ENCODE results near the gene CCL20.

Gene CCL20

DNA sequence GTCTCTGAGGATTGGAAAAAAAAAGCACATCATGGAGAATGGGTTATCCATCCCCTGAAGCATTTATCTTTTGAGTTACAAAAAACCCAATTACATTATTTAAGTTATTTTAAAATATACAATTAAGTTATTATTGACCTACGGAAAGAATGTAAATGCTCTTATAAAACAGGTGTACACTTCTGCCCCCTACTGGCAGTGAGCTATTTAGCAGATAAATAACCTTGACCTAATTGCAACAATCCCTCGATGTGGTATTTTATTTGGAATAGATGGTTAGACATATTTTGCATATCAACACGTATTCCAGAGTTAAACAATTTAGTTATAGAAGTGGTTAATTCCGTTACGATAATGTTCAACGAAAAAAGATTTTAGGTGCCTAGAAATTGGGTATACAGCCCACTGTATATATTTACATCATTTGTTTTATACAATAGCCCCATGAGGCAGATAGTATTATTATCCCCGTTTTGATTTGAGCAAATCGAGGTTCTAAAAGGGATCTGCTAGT, 48.6 kb downstream of the CCL20 start:
- Histone ChIP-seq H3K27ac (ENCODE audit: low read depth, low read length) (no peak overlapping the region), H3K79me2 (ENCODE audit: control insufficient read depth, low read length) (no peaks in the 10 kb centered on the region), H3F3A (ENCODE audit: control insufficient read depth, insufficient read depth) (no peaks in the 10 kb centered on the region), H3K4me3 (ENCODE audit: low read length) (no peak overlapping the region), H3K4me1 (ENCODE audit: control insufficient read depth, low read length) (no peaks in the 10 kb centered on the region), H3K4me2 (ENCODE audit: low read length) (no peak overlapping the region), H4K20me1 (ENCODE audit: control insufficient read depth, insufficient read depth, low read depth, low read length) (no peaks in the 10 kb centered on the region), H3K9me3 (ENCODE audit: control insufficient read depth, insufficient read depth, low read length) (no peaks in the 10 kb centered on the region), H3K9me2 (replicated peaks; ENCODE audit: control insufficient read depth, low read length) (no peaks in the 10 kb centered on the region), H3K27me3 (ENCODE audit: control insufficient read depth, low read length) (no peaks in the 10 kb centered on the region; the same call in 1 of the 2 replicates), H3K36me3 (ENCODE audit: control insufficient read depth, low read length) (no peaks in the 10 kb centered on the region)
- TF ChIP-seq, protein P1, sequence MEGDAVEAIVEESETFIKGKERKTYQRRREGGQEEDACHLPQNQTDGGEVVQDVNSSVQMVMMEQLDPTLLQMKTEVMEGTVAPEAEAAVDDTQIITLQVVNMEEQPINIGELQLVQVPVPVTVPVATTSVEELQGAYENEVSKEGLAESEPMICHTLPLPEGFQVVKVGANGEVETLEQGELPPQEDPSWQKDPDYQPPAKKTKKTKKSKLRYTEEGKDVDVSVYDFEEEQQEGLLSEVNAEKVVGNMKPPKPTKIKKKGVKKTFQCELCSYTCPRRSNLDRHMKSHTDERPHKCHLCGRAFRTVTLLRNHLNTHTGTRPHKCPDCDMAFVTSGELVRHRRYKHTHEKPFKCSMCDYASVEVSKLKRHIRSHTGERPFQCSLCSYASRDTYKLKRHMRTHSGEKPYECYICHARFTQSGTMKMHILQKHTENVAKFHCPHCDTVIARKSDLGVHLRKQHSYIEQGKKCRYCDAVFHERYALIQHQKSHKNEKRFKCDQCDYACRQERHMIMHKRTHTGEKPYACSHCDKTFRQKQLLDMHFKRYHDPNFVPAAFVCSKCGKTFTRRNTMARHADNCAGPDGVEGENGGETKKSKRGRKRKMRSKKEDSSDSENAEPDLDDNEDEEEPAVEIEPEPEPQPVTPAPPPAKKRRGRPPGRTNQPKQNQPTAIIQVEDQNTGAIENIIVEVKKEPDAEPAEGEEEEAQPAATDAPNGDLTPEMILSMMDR (IDR thresholded peaks at IDR 0.05; ENCODE audit: low read depth, low read length, poor library complexity, severe bottlenecking): peak; percentile 53
- no peak for TF ChIP-seq EZH2phosphoT487 (IDR thresholded peaks at IDR 0.05; ENCODE audit: borderline replicate concordance, low read length)

DNA sequence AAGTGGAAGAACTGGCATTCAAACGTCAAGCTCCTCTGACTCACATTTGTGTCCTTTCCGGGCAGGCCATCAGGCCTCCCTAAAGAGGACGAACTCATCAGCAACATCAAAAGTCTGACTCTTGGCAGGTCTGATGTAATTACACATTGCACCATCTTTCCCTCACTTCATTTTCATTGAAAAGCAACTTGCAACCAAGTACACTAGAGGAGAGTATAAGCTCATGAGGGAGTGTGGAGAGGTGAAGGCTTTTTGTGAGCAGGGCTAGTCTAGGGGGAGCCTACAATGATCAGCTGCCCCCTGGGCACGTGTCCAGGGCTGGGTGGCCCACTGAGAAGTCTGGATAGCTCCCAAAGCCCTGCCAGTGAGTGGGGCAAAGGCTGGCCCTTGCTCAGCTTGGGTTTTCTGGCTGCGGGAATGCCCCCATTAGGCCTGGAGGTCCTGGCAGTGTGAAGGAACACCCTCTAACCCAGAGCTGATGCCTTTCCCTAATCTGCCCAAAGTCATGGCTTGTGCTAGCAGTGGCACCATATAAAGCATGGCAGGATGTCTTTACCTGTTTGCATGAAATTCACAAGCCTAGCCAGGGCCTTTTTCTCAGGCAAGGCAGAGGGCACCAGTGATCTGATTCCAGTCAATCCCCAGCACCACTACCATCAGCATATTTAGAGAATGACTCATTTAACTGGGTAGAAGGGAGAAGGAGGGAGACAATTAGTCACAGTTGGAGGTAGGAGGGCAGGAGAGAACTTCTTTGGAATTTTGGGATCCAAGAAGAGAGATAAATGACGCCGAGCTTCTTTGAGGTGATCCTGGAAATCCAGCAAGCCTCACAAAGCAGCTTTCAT, 49.3 kb downstream of the CCL20 start:
- no peak overlapping the region for H3K4me2 ChIP-seq (ENCODE audit: low read length)
- H3K36me3 ChIP-seq (ENCODE audit: control insufficient read depth, low read length): no peaks in the 10 kb centered on the region
- H3K9me2 ChIP-seq (replicated peaks; ENCODE audit: control insufficient read depth, low read length): no peaks in the 10 kb centered on the region
- TF ChIP-seq EZH2phosphoT487 (IDR thresholded peaks at IDR 0.05; ENCODE audit: borderline replicate concordance, low read length): no peak
- TF ChIP-seq, protein P1 (IDR thresholded peaks at IDR 0.05; ENCODE audit: low read depth, low read length, poor library complexity, severe bottlenecking): no peak
- H3K9me3 ChIP-seq (ENCODE audit: control insufficient read depth, insufficient read depth, low read length): no peaks in the 10 kb centered on the region
- no peak overlapping the region for H3K4me3 ChIP-seq (ENCODE audit: low read length)
- H3K4me1 ChIP-seq (ENCODE audit: control insufficient read depth, low read length): no peaks in the 10 kb centered on the region
- H3K79me2 ChIP-seq (ENCODE audit: control insufficient read depth, low read length): no peaks in the 10 kb centered on the region
- H3F3A ChIP-seq (ENCODE audit: control insufficient read depth, insufficient read depth): no peaks in the 10 kb centered on the region
- H4K20me1 ChIP-seq (ENCODE audit: control insufficient read depth, insufficient read depth, low read depth, low read length): no peaks in the 10 kb centered on the region
- no peaks in the 10 kb centered on the region; the same call in 1 of the 2 replicates for H3K27me3 ChIP-seq (ENCODE audit: control insufficient read depth, low read length)
- no peak overlapping the region for H3K27ac ChIP-seq (ENCODE audit: low read depth, low read length)

DNA sequence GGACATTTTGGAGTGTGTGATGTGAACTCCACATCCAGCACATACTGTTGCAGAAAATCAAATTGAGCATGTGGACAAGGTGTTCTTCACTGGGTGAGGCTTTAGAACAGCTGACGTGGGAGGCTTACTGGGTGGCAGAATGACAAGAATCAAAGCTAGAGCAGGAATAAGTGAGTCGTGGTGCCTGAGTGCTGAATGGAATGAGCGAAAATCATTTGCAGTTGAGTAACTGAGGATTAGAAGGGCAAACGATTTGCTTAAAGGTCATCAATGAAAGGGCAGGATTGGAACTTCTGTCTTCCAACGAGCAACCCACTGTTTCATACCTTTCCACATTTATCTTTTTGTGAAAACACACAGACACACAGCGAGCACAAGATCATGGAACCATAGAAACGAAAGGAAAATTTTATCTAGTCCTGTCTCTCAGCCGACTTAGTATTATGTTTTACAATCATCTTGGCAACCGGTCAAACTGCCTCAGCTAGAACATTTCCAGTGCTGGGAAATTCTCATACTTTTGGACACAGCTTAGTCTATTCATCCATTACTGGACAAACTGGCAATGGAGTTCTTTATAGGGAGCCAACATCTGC, 50.6 kb downstream of the CCL20 start:
- H3K27me3 ChIP-seq (ENCODE audit: control insufficient read depth, low read length): no peaks in the 10 kb centered on the region; the same call in 1 of the 2 replicates
- no peaks in the 10 kb centered on the region for H3K36me3 ChIP-seq (ENCODE audit: control insufficient read depth, low read length)
- TF ChIP-seq EZH2phosphoT487 (IDR thresholded peaks at IDR 0.05; ENCODE audit: borderline replicate concordance, low read length): no peak
- TF ChIP-seq, protein P1 (IDR thresholded peaks at IDR 0.05; ENCODE audit: low read depth, low read length, poor library complexity, severe bottlenecking): no peak
- H4K20me1 ChIP-seq (ENCODE audit: control insufficient read depth, insufficient read depth, low read depth, low read length): no peaks in the 10 kb centered on the region
- no peaks in the 10 kb centered on the region for H3K79me2 ChIP-seq (ENCODE audit: control insufficient read depth, low read length)
- H3K4me2 ChIP-seq (ENCODE audit: low read length): no peak overlapping the region
- no peak overlapping the region for H3K27ac ChIP-seq (ENCODE audit: low read depth, low read length)
- H3K9me2 ChIP-seq (replicated peaks; ENCODE audit: control insufficient read depth, low read length): no peaks in the 10 kb centered on the region
- no peaks in the 10 kb centered on the region for H3K9me3 ChIP-seq (ENCODE audit: control insufficient read depth, insufficient read depth, low read length)
- H3F3A ChIP-seq (ENCODE audit: control insufficient read depth, insufficient read depth): no peaks in the 10 kb centered on the region
- H3K4me1 ChIP-seq (ENCODE audit: control insufficient read depth, low read length): no peaks in the 10 kb centered on the region
- H3K4me3 ChIP-seq (ENCODE audit: low read length): no peak overlapping the region

Measured in DOHH2 (cell line).